Breast epithelium (tissue), 3 donors: ENCODE data around the gene TMEM204.

Experiments used
- CTCF ChIP-seq, 3 donors: fragments of 450-650 bp; IDR thresholded peaks; one replicate each; pipeline ENCODE4 v1.5.1; 2016 to 2017; ENCODE audit warnings: antibody characterized with exemption in 3 of 3, mild to moderate bottlenecking in 3 of 3, moderate library complexity in 3 of 3
- POLR2A ChIP-seq: fragments of 450-650 bp; IDR thresholded peaks from one replicate; pipeline ENCODE4 v1.6.1; 2016; ENCODE audit warnings: antibody characterized with exemption, mild to moderate bottlenecking, moderate library complexity

- TF ChIP-seq CTCF (IDR thresholded peaks at IDR 0.05) (no peak), POLR2A (no peak)
Measured at GRCh38 chr16:1494711-1495110, 38.8 kb upstream of the TMEM204 start.
